MM.1S (cell line): ENCODE results near the gene MDM1.

ENCODE experiments used
- CTCF ChIP-seq: fragments of 300-600 bp; sonication (generic); IDR thresholded peaks from 2 replicates; pipeline ENCODE4 v1.5.1; 2016; ENCODE audit warnings: antibody characterized with exemption, low read length, mixed read lengths
- EZH2 ChIP-seq: fragments of 300-600 bp; sonication (generic); optimal IDR thresholded peaks from 2 replicates; pipeline ENCODE3; 2017; ENCODE audit warnings: low read depth, mild to moderate bottlenecking, antibody characterized with exemption, low read length, mixed read lengths
- EZH2phosphoT487 ChIP-seq: fragments of 300-600 bp; sonication (generic); IDR thresholded peaks from 2 replicates; pipeline ENCODE4 v1.6.1; 2018; ENCODE audit warnings: antibody characterized with exemption, low read length

- no peak for TF ChIP-seq CTCF
- no peak for TF ChIP-seq EZH2
- TF ChIP-seq EZH2phosphoT487, result no peak
These were observed 39.8 kb downstream of the MDM1 start for GRCh38 chr12:68292151-68292943.
